GM18520 (cell line): Measurements from ENCODE around the gene DYNC1LI1.
"Not testable (repeated sequence)": the region's sequence is repeated elsewhere in the genome, so short reads cannot be mapped to it uniquely, and the experiment has no call there.

Source experiments
- ATAC-seq: cut with Tn5 transposase; IDR thresholded peaks from one replicate; pipeline ENCODE4 v1.9.1; 2021; ENCODE audit not compliant: unreplicated experiment

DYNC1LI1 gene

GRCh38 chr3:32540899-32541298, 29.8 kb downstream of the DYNC1LI1 start:
- no peak for ATAC-seq

GRCh38 chr3:32532434-32532833, 38.2 kb downstream of the DYNC1LI1 start:
- ATAC-seq, result no peak

- ATAC-seq, result no peak
Measured at GRCh38 chr3:32531010-32531647, 39.5 kb downstream of the DYNC1LI1 start.

- no peak for ATAC-seq
Measured at GRCh38 chr3:32525720-32526119, 44.9 kb downstream of the DYNC1LI1 start.

- ATAC-seq, result no peak
Measured at GRCh38 chr3:32522682-32523081, 48.0 kb downstream of the DYNC1LI1 start.

GRCh38 chr3:32518921-32519320, 51.7 kb downstream of the DYNC1LI1 start:
- ATAC-seq, result not testable (repeated sequence)

- not testable (repeated sequence) for ATAC-seq
Measured at GRCh38 chr3:32516751-32517150, 53.9 kb downstream of the DYNC1LI1 start.

GRCh38 chr3:32511005-32511404, 59.7 kb downstream of the DYNC1LI1 start:
- ATAC-seq, result no peak

- peak; percentile 33 for ATAC-seq
Measured at GRCh38 chr3:32510075-32510724, 60.5 kb downstream of the DYNC1LI1 start.

GRCh38 chr3:32508711-32509110, 61.9 kb downstream of the DYNC1LI1 start:
- ATAC-seq, result no peak

- no peak for ATAC-seq
Measured at GRCh38 chr3:32506466-32506865, 64.2 kb downstream of the DYNC1LI1 start.

GRCh38 chr3:32502946-32503286, 67.7 kb downstream of the DYNC1LI1 start:
- no peak for ATAC-seq

GRCh38 chr3:32502118-32502945, 68.3 kb downstream of the DYNC1LI1 start, which contains the start of gene CMTM6:
Gene CMTM6, minus strand, starts transcription at chr3:32502852. Its CDS starts 107 bp downstream, at chr3:32502745.
- peak; percentile 36 for ATAC-seq

- ATAC-seq, result peak; percentile 0
Measured at GRCh38 chr3:32501783-32502117, 68.9 kb downstream of the DYNC1LI1 start.

GRCh38 chr3:32500880-32501782, 69.5 kb downstream of the DYNC1LI1 start:
- ATAC-seq, result no peak

- ATAC-seq, result no peak
Measured at GRCh38 chr3:32500231-32500630, 70.4 kb downstream of the DYNC1LI1 start.

GRCh38 chr3:32499585-32499984, 71.1 kb downstream of the DYNC1LI1 start:
- ATAC-seq, result no peak

GRCh38 chr3:32498992-32499391, 71.7 kb downstream of the DYNC1LI1 start:
- ATAC-seq, result no peak

GRCh38 chr3:32498252-32498651, 72.4 kb downstream of the DYNC1LI1 start:
- no peak for ATAC-seq

GRCh38 chr3:32495609-32496008, 75.0 kb downstream of the DYNC1LI1 start:
- ATAC-seq, result no peak

GRCh38 chr3:32495085-32495484, 75.6 kb downstream of the DYNC1LI1 start:
- ATAC-seq, result no peak
